Tibial nerve (tissue), 4 donors: ENCODE measurements around the gene PLA2G2D. TPM values are rescaled to one million over a fixed set of nuclear protein-coding genes. Genes with fewer than 3 reads are reported as not detected.

Experiments
- DNase-seq, 2 donors: peaks; one replicate each; pipeline ENCODE4 v3.0.0-alpha.2; 2019; ENCODE audit warnings: low spot score in 2 of 2
- H3K27ac ChIP-seq, 4 donors: fragments of 200-600 bp; sonication (generic) in 3 of 4; one replicate each; pipeline ENCODE4 v1.5.1; 2017 to 2019; ENCODE audit warnings: mild to moderate bottlenecking in 1 of 4
- H3K27me3 ChIP-seq, 2 donors: fragments of 200-600 bp; sonication (generic) in 1 of 2; one replicate each; pipeline versions ENCODE4 v1.5.1 to v1.6.0; 2017 to 2019
- H3K36me3 ChIP-seq, 3 donors: fragments of 200-600 bp; sonication (generic); one replicate each; pipeline ENCODE4 v1.5.1; 2018 to 2019
- H3K4me1 ChIP-seq, 4 donors: fragments of 200-600 bp; sonication (generic) in 3 of 4; one replicate each; pipeline ENCODE4 v1.5.1; 2017 to 2019
- H3K4me3 ChIP-seq, 4 donors: fragments of 200-600 bp; sonication (generic) in 3 of 4; one replicate each; pipeline ENCODE4 v1.5.1; 2017 to 2019; ENCODE audit warnings: mild to moderate bottlenecking in 1 of 4, moderate library complexity in 1 of 4
- H3K9me3 ChIP-seq, 4 donors: fragments of 200-600 bp; sonication (generic) in 3 of 4; one replicate each; pipeline ENCODE4 v1.5.1; 2017 to 2019
- EP300 ChIP-seq, 2 donors: sonication (generic); formaldehyde crosslinking; IDR thresholded peaks; one replicate each; pipeline ENCODE4 v1.6.1; 2017; ENCODE audit warnings: antibody characterized with exemption in 2 of 2, mild to moderate bottlenecking in 1 of 2
- POLR2A ChIP-seq, 2 donors: fragments of 450-650 bp; IDR thresholded peaks; one replicate each; pipeline ENCODE4 v1.6.1; 2017; ENCODE audit warnings: antibody characterized with exemption in 2 of 2, mild to moderate bottlenecking in 2 of 2, moderate library complexity in 2 of 2
- WGBS, 2 donors: methylation state at CpG; one replicate each; pipeline ENCODE4 v1.1.5; 2018; 5-methylcytosine and 5-hydroxymethylcytosine counted together
- total RNA-seq, 4 donors: library from RNA; depleted of rRNA; stranded (reverse); fragments of >200 nt; gene quantifications; one replicate each; pipeline ENCODE4 v1.1.0, GENCODE V29; 2016
- TF ChIP-seq, protein P1 (sequence below), 5 experiments: fragments of 200-600 bp in 3 of 5; fragments of 450-650 bp in 2 of 5; sonication (generic) in 3 of 5; IDR thresholded peaks; one replicate each; pipeline ENCODE4 v1.5.1; 2016 to 2019; ENCODE audit warnings: antibody characterized with exemption in 5 of 5, mild to moderate bottlenecking in 3 of 5, moderate library complexity in 2 of 5

Gene PLA2G2D
- total RNA-seq, 4 donors from 2014 or later = not detected

DNA sequence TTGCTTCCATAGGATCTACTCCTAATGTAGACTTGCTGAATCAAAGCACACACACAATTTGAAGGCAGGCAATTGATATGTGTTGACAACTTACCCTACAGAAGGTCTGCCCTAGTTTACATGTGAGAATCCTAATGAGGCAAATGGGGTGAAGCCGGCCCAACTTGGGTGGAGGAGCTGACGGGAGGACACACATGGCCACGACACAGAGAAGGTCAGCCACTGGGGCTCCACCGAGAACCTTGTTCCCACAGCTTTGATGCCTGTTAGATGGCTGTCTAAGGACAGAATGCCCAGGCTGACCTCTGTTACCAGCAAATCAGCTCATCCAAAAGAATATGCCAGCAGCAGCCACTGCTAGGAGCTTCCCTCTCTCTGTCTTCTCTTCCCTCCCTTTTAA lies 1.5 kb upstream of the PLA2G2D start:
- DNase-seq = no peak
- H3K4me3 ChIP-seq = no peak overlapping the region
- WGBS, 2 donors = 90% methylated on average over 4 of the region's 4 CpGs
- H3K9me3 ChIP-seq = no peaks in the 10 kb centered on the region
- no peak overlapping the region for H3K27ac ChIP-seq
- TF ChIP-seq EP300 (IDR thresholded peaks at IDR 0.05) (no peak), POLR2A (IDR thresholded peaks at IDR 0.05) (no peak)
- TF ChIP-seq, protein P1, sequence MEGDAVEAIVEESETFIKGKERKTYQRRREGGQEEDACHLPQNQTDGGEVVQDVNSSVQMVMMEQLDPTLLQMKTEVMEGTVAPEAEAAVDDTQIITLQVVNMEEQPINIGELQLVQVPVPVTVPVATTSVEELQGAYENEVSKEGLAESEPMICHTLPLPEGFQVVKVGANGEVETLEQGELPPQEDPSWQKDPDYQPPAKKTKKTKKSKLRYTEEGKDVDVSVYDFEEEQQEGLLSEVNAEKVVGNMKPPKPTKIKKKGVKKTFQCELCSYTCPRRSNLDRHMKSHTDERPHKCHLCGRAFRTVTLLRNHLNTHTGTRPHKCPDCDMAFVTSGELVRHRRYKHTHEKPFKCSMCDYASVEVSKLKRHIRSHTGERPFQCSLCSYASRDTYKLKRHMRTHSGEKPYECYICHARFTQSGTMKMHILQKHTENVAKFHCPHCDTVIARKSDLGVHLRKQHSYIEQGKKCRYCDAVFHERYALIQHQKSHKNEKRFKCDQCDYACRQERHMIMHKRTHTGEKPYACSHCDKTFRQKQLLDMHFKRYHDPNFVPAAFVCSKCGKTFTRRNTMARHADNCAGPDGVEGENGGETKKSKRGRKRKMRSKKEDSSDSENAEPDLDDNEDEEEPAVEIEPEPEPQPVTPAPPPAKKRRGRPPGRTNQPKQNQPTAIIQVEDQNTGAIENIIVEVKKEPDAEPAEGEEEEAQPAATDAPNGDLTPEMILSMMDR (IDR thresholded peaks at IDR 0.05) = no peak
- H3K36me3 ChIP-seq = no peaks in the 10 kb centered on the region
- H3K27me3 ChIP-seq = no peaks in the 10 kb centered on the region
- no peaks in the 10 kb centered on the region for H3K4me1 ChIP-seq

DNA sequence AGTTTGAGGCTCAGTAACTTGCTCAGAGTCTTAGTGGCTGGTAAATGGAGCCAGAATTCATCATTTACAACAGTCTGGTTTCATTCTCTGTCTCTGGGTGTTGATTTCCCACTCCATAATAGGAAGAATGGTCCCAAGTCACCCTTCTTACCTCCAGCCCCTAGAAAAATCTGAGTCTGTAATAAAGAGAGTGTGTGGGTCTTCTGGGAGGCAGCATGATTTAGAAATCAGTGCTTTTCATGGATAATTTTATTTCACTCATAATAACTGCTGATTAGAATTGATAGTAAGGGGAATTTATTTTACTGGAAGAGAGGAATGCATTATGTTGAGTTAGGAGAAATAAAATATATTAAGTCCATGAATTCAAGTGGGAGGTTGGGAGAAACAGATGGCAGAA lies 2.1 kb downstream of the PLA2G2D start:
- Histone ChIP-seq H3K36me3 (no peaks in the 10 kb centered on the region), H3K27ac (no peak overlapping the region), H3K4me1 (no peaks in the 10 kb centered on the region), H3K4me3 (no peak overlapping the region), H3K27me3 (no peaks in the 10 kb centered on the region), H3K9me3 (no peaks in the 10 kb centered on the region)
- DNase-seq = no peak
- TF ChIP-seq, protein P1 (IDR thresholded peaks at IDR 0.05) = no peak
- TF ChIP-seq POLR2A (IDR thresholded peaks at IDR 0.05) (no peak), EP300 (IDR thresholded peaks at IDR 0.05) (no peak)

DNA sequence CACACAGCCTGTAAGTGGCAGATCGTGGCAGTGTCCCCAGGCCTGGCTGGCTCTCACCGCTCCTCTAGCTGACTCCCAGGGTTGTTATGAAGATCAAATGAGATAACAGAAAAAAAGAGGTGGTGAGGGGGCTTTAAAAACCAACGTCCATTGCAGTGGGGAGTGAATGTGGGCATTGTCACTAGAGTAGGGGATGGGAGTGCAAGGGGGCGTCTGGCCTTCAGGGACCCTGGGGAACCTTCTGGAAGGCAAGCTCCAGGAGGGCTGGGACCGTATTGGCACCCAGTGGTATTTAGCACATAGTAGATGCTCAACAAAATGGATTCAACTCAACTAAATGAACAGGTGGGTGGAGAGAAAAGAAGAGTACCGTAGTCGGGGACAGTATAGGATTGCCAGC lies 3.4 kb downstream of the PLA2G2D start:
- H3K27ac ChIP-seq = no peak overlapping the region
- DNase-seq = no peak
- H3K4me3 ChIP-seq = no peak overlapping the region
- no peaks in the 10 kb centered on the region for H3K36me3 ChIP-seq
- WGBS, 2 donors = 80 to 82% methylated on average over 7 of the region's 7 CpGs
- H3K4me1 ChIP-seq = no peaks in the 10 kb centered on the region
- no peak for TF ChIP-seq EP300 (IDR thresholded peaks at IDR 0.05)
- H3K9me3 ChIP-seq = no peaks in the 10 kb centered on the region
- H3K27me3 ChIP-seq = no peaks in the 10 kb centered on the region

DNA sequence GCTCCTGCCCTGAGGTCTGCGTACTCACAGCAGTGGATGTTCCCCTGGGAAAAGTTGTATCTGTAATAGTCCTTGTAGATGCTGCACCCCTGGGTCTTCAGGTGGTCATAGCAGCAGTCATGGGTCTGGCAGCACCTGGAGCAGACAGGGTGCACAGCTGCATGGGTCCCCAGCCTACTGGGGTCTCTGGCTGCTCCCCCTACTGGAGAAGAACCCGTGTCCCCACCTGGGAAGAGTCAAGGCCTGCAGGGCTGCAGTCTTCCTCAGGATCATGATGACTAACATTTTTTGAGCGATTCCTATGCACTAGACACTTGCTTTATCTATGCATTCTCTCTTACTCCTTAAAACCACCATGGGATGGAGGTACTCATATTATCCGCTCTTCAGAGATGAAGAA lies 3.9 kb downstream of the PLA2G2D start:
- Histone ChIP-seq H3K27me3 (no peaks in the 10 kb centered on the region), H3K4me3 (no peak overlapping the region), H3K4me1 (no peaks in the 10 kb centered on the region), H3K36me3 (no peaks in the 10 kb centered on the region), H3K9me3 (no peaks in the 10 kb centered on the region), H3K27ac (no peak overlapping the region)
- TF ChIP-seq POLR2A (IDR thresholded peaks at IDR 0.05) (no peak), EP300 (IDR thresholded peaks at IDR 0.05) (no peak)
- TF ChIP-seq, protein P1 (IDR thresholded peaks at IDR 0.05) = no peak
- 85 to 87% methylated on average over 4 of the region's 4 CpGs for WGBS, 2 donors
- DNase-seq = no peak

DNA sequence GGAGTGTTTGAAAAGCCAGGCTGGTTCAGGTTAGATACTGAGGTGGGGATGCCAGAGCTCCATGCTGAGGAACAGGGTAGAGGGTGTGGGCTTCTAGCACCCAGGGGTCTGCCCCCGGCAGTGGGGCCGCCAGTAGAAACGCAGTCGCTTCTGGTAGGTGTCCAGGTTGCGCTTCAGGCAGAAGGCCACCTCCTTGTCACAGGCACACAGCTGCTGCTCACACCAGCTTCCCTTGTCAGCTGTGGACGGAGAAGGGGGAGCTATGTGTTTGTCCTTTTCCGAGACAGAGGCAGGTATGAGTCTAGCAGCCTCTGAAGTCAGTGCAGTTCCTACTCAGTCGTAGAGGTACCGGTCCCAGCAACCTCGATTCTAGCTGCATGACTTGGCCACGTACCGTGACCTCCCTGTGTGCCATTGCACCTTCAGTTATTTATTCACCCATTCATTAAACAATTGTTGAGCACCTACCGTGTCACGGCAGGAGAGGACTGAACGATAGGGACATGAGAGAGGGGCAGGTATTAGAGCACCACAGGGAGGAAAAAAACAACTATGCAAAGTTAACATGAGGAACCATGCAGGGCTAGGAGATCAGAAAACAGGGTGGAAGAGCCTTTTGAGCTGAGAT lies 5.2 kb downstream of the PLA2G2D start:
- WGBS, 2 donors = 78 to 79% methylated on average over 15 of the region's 15 CpGs
- DNase-seq = no peak

More for the DNA sequence above, 5.2 kb downstream of the PLA2G2D start:
- Histone ChIP-seq H3K36me3 (no peaks in the 10 kb centered on the region), H3K27ac (no peak overlapping the region), H3K27me3 (no peaks in the 10 kb centered on the region), H3K9me3 (no peaks in the 10 kb centered on the region), H3K4me3 (no peak overlapping the region), H3K4me1 (no peaks in the 10 kb centered on the region)
- TF ChIP-seq, protein P1 (IDR thresholded peaks at IDR 0.05) = no peak
- TF ChIP-seq POLR2A (IDR thresholded peaks at IDR 0.05) (no peak), EP300 (IDR thresholded peaks at IDR 0.05) (no peak)
